ENCODE results near the gene TIRAP.

TIRAP gene

DNA sequence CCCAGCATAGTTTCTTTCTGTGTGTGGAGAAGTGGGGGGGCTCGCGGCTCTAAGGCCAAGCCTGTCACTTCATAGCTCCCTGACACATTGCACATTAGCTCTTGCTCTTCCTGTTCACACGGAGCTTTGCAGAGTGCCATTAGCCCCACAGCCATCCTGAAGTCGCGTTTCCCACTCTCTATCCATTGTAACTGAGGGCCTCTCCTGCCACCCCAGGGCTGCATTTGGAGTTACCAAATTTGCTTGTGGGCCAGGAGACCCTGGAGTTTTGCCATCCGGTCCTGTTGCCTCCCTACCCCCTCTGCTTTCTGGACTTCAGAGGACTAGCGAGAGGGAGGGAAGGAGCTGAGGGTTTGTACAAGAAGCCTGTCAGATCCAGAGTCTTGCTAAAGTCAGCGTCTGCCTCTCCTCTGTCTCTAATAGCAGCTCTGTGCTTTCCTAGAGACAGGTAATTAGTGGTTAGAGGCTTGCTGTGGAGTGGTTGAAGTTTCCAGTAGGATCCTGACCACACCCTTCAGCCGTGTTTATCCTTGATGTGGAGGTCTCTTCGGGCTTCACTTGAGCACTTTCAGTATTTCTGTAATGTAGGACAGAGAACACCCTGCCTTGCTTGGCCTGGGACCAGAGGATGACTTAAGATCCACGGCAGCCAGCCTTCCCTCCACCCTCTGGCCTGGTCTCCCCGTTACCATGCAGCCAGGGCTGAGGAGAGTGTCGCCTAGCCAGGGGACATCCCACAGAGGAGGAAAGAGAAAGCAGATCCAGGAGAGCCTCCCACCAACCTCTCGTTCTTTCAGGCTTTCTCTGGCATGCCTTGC lies 35.1 kb downstream of the TIRAP start:
- TF ChIP-seq, protein P1, sequence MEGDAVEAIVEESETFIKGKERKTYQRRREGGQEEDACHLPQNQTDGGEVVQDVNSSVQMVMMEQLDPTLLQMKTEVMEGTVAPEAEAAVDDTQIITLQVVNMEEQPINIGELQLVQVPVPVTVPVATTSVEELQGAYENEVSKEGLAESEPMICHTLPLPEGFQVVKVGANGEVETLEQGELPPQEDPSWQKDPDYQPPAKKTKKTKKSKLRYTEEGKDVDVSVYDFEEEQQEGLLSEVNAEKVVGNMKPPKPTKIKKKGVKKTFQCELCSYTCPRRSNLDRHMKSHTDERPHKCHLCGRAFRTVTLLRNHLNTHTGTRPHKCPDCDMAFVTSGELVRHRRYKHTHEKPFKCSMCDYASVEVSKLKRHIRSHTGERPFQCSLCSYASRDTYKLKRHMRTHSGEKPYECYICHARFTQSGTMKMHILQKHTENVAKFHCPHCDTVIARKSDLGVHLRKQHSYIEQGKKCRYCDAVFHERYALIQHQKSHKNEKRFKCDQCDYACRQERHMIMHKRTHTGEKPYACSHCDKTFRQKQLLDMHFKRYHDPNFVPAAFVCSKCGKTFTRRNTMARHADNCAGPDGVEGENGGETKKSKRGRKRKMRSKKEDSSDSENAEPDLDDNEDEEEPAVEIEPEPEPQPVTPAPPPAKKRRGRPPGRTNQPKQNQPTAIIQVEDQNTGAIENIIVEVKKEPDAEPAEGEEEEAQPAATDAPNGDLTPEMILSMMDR (IDR thresholded peaks at IDR 0.05; ENCODE audit: insufficient read depth, low read length, poor library complexity, severe bottlenecking) = no peak
- no peak for DNase-seq (ENCODE audit: extremely low read depth, insufficient read length)
- Histone ChIP-seq H3K36me3 (ENCODE audit: control insufficient read depth, insufficient read depth, low read length) (peaks cover 7% of the 10 kb centered on the region), H3K27me3 (replicated peaks; ENCODE audit: control insufficient read depth, insufficient read depth, low read length) (no peaks in the 10 kb centered on the region), H3K4me3 (replicated peaks; ENCODE audit: low read depth, low read length) (no peak overlapping the region)

DNA sequence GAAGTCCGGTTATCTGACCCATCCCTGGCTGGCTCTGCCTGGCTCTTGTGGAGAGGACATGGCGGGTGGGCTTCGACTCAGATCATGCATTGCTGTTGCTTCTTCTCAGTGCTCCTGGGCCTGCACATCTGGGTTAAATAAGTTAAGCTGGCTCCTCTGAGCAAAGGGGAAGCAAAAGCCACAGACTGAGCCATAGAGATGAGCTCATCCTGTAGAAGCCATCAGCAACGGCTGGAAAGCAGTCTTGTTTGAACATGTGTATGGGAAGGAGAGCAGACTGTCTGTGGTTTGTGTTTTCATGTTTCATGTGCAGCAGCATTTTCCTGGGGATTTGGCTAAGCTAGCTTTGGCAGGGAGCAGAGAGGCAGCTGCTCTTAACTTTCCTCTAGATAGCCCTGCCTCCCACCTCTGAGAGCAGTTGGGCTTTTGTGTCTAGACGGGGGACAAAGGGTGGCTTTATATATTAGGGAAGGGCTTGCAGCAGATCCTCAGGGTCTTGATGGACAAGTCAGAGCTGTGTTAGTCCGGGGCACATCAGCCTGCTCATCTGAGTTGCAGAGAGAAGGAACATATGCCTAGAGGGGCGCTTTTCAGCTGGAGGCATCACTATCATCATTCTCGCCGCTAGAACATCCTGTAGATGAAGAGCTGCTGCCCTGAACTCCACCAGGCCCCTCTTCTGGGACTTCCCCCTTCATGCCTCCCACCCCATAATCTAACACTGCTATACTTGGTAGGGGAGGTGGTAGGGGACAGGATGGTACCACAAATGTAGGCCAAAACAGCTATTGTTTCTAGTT lies 35.9 kb downstream of the TIRAP start:
- TF ChIP-seq, protein P1 (IDR thresholded peaks at IDR 0.05; ENCODE audit: insufficient read depth, low read length, poor library complexity, severe bottlenecking) = no peak
- H3K4me3 ChIP-seq (replicated peaks; ENCODE audit: low read depth, low read length) = no peak overlapping the region
- no peaks in the 10 kb centered on the region for H3K27me3 ChIP-seq (replicated peaks; ENCODE audit: control insufficient read depth, insufficient read depth, low read length)
- DNase-seq (ENCODE audit: extremely low read depth, insufficient read length) = no peak
- peaks cover 7% of the 10 kb centered on the region for H3K36me3 ChIP-seq (ENCODE audit: control insufficient read depth, insufficient read depth, low read length)

DNA sequence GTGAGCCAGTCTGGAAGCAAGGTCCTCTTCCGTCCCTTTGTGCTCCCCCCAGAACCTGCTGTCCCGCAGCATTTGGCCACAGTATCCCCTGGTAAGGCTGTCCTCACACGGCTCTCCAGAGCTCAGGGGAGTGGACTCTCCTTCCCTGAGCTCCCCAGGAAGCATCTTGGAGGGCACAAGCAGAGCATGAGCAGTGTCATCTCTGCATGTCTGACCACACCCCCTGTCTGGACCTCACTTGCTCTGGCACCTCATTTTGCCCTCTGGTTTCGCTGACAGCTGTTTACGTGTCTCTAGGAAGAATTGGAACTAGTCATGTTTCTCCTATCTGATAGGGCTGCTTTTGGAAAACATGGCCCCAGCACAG lies 36.5 kb downstream of the TIRAP start:
- H3K36me3 ChIP-seq (ENCODE audit: control insufficient read depth, insufficient read depth, low read length) = peaks cover 7% of the 10 kb centered on the region
- TF ChIP-seq, protein P1 (IDR thresholded peaks at IDR 0.05; ENCODE audit: insufficient read depth, low read length, poor library complexity, severe bottlenecking) = no peak
- H3K4me3 ChIP-seq (replicated peaks; ENCODE audit: low read depth, low read length) = no peak overlapping the region
- H3K27me3 ChIP-seq (replicated peaks; ENCODE audit: control insufficient read depth, insufficient read depth, low read length) = no peaks in the 10 kb centered on the region
- no peak for DNase-seq (ENCODE audit: extremely low read depth, insufficient read length)

- DNase-seq (ENCODE audit: extremely low read depth, insufficient read length) = no peak
- no peak overlapping the region for H3K4me3 ChIP-seq (replicated peaks; ENCODE audit: low read depth, low read length)
- peaks cover 10% of the 10 kb centered on the region for H3K36me3 ChIP-seq (ENCODE audit: control insufficient read depth, insufficient read depth, low read length)
- TF ChIP-seq, protein P1 (IDR thresholded peaks at IDR 0.05; ENCODE audit: insufficient read depth, low read length, poor library complexity, severe bottlenecking) = no peak
- no peaks in the 10 kb centered on the region for H3K27me3 ChIP-seq (replicated peaks; ENCODE audit: control insufficient read depth, insufficient read depth, low read length)
Observed at GRCh38 chr11:126322996-126323395, 40.1 kb downstream of the TIRAP start.

DNA sequence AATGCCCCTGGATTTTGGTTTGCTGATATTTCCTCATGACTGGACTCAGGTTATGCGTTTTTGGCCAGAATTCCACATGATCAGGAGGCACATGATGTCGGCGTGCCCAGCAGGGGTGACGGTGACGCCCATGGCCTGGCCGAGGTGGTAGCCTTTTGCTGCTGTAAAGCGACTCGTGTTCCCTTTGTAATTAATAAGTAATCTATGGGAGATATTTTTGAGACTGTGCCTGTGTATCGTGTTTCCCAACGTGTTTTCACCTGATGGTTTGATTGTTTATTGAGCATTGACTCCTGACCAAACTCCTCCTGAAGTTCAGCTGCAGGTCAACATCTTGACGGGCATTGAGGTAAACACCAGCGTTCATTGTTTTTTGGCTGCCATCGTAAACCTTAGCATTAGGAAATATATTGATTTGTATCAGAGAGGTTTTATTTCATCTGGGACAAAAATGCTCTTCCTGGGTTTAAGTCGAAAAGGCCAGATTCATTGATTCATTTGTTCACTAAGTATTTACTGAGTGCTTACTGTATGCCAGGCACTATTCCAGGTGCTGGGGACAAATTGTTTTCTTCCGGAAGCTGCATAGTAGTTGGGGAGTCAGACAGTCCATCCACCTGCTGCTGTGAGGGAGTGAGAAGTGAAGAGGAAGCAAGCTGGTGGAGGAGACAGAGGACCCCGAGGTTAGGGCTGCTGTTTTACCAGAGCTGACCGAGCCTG lies 44.5 kb downstream of the TIRAP start:
- Histone ChIP-seq H3K27me3 (replicated peaks; ENCODE audit: control insufficient read depth, insufficient read depth, low read length) (no peaks in the 10 kb centered on the region), H3K36me3 (ENCODE audit: control insufficient read depth, insufficient read depth, low read length) (peaks cover 20% of the 10 kb centered on the region), H3K4me3 (replicated peaks; ENCODE audit: low read depth, low read length) (no peak overlapping the region)
- TF ChIP-seq, protein P1 (IDR thresholded peaks at IDR 0.05; ENCODE audit: insufficient read depth, low read length, poor library complexity, severe bottlenecking) = no peak
- no peak for DNase-seq (ENCODE audit: extremely low read depth, insufficient read length)
